OCI-LY1 (cell line): ENCODE data around the gene CRYAB.

ENCODE experiments used
- H2AFZ ChIP-seq: fragments of 200-600 bp; sonication (generic), shearing (Covaris generic); 2 replicates; pipeline ENCODE4 v1.6.0; 2014; ENCODE audit warnings: antibody characterized with exemption, mild to moderate bottlenecking, low read length
- H3F3A ChIP-seq: fragments of 200-600 bp; sonication (generic), shearing (Covaris generic); 2 replicates; pipeline ENCODE4 v1.6.0; 2014; ENCODE audit warnings: mild to moderate bottlenecking, antibody characterized with exemption, low read length, moderate library complexity; ENCODE audit not compliant: insufficient read depth
- H3K27ac ChIP-seq: fragments of 200-600 bp; sonication (generic); 2 replicates; pipeline ENCODE4 v1.5.1; 2014; ENCODE audit warnings: low read length, mixed run types, mild to moderate bottlenecking, low read depth; ENCODE audit not compliant: poor library complexity, severe bottlenecking
- H3K27me3 ChIP-seq: fragments of 200-600 bp; sonication (generic); 2 replicates; pipeline ENCODE4 v1.6.0; 2014; ENCODE audit warnings: antibody characterized with exemption, mild to moderate bottlenecking, low read length, moderate library complexity; ENCODE audit not compliant: insufficient read depth
- H3K36me3 ChIP-seq: fragments of 200-600 bp; sonication (generic); 2 replicates; pipeline ENCODE4 v1.6.1; 2014; ENCODE audit warnings: mild to moderate bottlenecking, antibody characterized with exemption, low read length, moderate library complexity, mixed read lengths; ENCODE audit not compliant: insufficient read depth
- H3K4me1 ChIP-seq: fragments of 200-600 bp; sonication (generic); 2 replicates; pipeline ENCODE4 v1.5.1; 2014; ENCODE audit warnings: mild to moderate bottlenecking, low read length, moderate library complexity; ENCODE audit not compliant: insufficient read depth, severe bottlenecking
- H3K4me2 ChIP-seq: fragments of 200-600 bp; sonication (generic), shearing (Covaris generic); 2 replicates; pipeline ENCODE4 v1.6.1; 2014; ENCODE audit warnings: low read length
- H3K4me3 ChIP-seq: fragments of 200-600 bp; sonication (generic); 2 replicates; pipeline ENCODE4 v1.5.1; 2014; ENCODE audit warnings: low read length, low read depth, mild to moderate bottlenecking, mixed read lengths; ENCODE audit not compliant: poor library complexity, severe bottlenecking
- H3K79me2 ChIP-seq: fragments of 200-600 bp; shearing (Covaris generic); 2 replicates; pipeline ENCODE4 v1.6.1; 2016; ENCODE audit warnings: mixed run types, low read length, mixed read lengths; ENCODE audit not compliant: insufficient read depth
- H3K9ac ChIP-seq: fragments of 200-600 bp; sonication (generic), shearing (Covaris generic); 2 replicates; pipeline ENCODE4 v1.6.1; 2014; ENCODE audit warnings: mild to moderate bottlenecking, low read length, mixed read lengths
- H3K9me2 ChIP-seq: fragments of 200-600 bp; sonication (generic), shearing (Covaris generic); 2 replicates; pipeline ENCODE4 v1.6.1; 2014; ENCODE audit warnings: low read depth, mild to moderate bottlenecking, low read length, mixed read lengths
- H3K9me3 ChIP-seq: fragments of 200-600 bp; shearing (Covaris generic); 2 replicates; pipeline ENCODE4 v1.6.1; 2014; ENCODE audit warnings: low read length, mixed read lengths
- H4K20me1 ChIP-seq: fragments of 200-600 bp; sonication (generic), shearing (Covaris generic); 2 replicates; pipeline ENCODE4 v1.6.0; 2016; ENCODE audit warnings: mild to moderate bottlenecking, low read length; ENCODE audit not compliant: insufficient read depth
- EZH2 ChIP-seq: fragments of 200-600 bp; sonication (generic), shearing (Covaris generic); IDR thresholded peaks from 2 replicates; pipeline ENCODE4 v1.8.0; 2017; ENCODE audit warnings: borderline replicate concordance, mixed run types, mild to moderate bottlenecking, antibody characterized with exemption, low read length, moderate library complexity, mixed read lengths
- TF ChIP-seq, protein P1 (sequence below): fragments of 200-600 bp; sonication (generic), shearing (Covaris generic); IDR thresholded peaks from 2 replicates; pipeline ENCODE4 v1.5.1; 2017; ENCODE audit warnings: mild to moderate bottlenecking, antibody characterized with exemption, low read length, moderate library complexity, mixed read lengths

The CRYAB gene

DNA sequence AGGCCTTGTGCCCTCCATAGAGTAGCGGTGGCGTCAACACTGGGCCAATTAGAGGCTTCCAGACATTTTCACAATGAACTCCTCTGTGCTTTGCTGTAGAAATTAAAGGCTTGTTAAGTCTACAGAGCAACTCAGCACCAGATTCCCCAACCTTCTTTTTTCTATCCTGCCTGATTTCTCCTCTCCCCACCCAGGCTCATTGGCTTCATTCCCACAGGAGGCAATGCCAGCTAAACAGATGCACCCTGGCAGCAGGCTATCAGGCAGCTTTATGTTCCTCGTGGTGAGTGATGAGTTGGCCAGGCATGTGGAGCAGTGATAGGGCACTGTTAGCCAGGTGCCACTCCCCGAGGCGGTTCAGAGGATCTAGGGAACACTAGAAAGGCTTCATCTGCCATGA lies 30.4 kb upstream of the CRYAB start:
- Histone ChIP-seq H2AFZ (no peak overlapping the region), H3F3A (no peaks in the 10 kb centered on the region), H3K9me3 (no peaks in the 10 kb centered on the region), H3K4me1 (peaks cover 28% of the 10 kb centered on the region), H3K4me3 (no peak overlapping the region), H3K9me2 (no peaks in the 10 kb centered on the region), H3K9ac (no peak overlapping the region), H3K4me2 (no peak overlapping the region), H3K79me2 (no peaks in the 10 kb centered on the region), H4K20me1 (no peaks in the 10 kb centered on the region), H3K36me3 (no peaks in the 10 kb centered on the region), H3K27me3 (no peaks in the 10 kb centered on the region), H3K27ac (no peak overlapping the region)
- TF ChIP-seq, protein P1, sequence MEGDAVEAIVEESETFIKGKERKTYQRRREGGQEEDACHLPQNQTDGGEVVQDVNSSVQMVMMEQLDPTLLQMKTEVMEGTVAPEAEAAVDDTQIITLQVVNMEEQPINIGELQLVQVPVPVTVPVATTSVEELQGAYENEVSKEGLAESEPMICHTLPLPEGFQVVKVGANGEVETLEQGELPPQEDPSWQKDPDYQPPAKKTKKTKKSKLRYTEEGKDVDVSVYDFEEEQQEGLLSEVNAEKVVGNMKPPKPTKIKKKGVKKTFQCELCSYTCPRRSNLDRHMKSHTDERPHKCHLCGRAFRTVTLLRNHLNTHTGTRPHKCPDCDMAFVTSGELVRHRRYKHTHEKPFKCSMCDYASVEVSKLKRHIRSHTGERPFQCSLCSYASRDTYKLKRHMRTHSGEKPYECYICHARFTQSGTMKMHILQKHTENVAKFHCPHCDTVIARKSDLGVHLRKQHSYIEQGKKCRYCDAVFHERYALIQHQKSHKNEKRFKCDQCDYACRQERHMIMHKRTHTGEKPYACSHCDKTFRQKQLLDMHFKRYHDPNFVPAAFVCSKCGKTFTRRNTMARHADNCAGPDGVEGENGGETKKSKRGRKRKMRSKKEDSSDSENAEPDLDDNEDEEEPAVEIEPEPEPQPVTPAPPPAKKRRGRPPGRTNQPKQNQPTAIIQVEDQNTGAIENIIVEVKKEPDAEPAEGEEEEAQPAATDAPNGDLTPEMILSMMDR = no peak
- no peak for TF ChIP-seq EZH2

DNA sequence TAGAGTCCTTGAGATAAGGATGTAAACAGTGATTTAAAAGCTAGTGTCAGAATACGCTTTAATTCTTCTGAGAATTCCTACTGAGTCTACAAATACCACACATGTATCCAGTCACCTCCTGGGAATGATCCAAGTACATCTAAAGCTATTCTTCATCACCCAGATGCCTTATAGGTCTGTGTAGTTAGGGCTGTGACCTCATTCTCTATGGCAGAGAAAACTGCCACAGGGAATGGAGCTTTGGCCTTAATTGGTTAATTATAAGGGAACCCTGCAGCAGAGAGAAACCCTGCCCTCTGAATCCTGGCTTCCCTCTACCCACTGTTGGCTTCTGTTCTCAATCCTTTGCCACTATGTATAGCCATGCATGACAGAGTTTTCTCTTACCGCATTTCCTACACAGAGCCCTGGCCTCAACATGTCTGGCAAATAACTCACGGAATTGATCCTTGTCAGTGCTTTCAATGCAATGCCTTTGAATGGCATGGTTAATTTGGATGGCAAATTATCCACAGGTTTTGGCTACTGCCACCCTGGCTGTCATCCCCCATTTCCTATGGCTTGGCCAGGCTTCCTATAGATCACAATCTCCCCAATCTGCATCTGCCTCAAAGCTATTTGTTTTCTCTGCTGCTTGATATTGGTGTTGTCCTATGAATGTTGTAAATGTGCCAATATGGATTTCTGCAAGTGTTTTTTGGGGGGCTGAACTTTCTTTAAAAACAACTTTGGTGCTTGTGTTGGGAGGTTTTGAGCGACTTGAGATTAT lies 28.4 kb upstream of the CRYAB start:
- Histone ChIP-seq H3K9me3 (no peaks in the 10 kb centered on the region), H3K4me3 (no peak overlapping the region), H3F3A (no peaks in the 10 kb centered on the region), H2AFZ (no peak overlapping the region), H4K20me1 (no peaks in the 10 kb centered on the region), H3K27ac (no peak overlapping the region), H3K4me2 (no peak overlapping the region), H3K27me3 (no peaks in the 10 kb centered on the region), H3K4me1 (peaks cover 45% of the 10 kb centered on the region), H3K9ac (no peak overlapping the region), H3K79me2 (no peaks in the 10 kb centered on the region), H3K9me2 (no peaks in the 10 kb centered on the region), H3K36me3 (no peaks in the 10 kb centered on the region)
- no peak for TF ChIP-seq EZH2
- TF ChIP-seq, protein P1 = no peak

DNA sequence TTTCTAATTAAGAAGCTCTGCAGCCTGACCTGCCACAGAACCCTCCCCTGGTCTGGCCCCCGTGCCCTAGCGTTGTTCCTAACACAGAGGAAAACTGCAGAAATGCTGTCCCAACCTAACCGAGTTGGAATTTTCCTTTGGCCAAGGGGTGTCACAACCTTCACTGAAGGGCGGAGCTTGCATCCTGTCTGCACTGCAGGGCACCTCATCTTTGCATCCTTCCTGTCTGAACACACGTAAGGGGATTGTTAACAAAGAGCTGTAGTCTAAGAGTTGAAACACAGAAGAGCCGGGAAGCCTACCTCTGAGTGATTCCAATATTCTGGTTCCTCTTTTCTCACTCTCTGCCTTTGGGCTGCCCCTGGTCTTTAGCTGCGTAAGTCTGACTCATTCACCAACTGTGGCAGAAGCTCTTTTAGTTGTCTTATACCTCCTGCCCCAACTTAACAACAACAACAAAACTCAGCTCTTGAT lies 27.2 kb upstream of the CRYAB start:
- Histone ChIP-seq H4K20me1 (no peaks in the 10 kb centered on the region), H3K9me2 (no peaks in the 10 kb centered on the region), H3K4me1 (peaks cover 46% of the 10 kb centered on the region), H3K9me3 (no peaks in the 10 kb centered on the region), H3K9ac (peak overlapping the region; percentile 2; the same call in 1 of the 2 replicates), H3K4me2 (peak overlapping the region; percentile 91), H3F3A (no peaks in the 10 kb centered on the region), H3K27ac (peak overlapping the region; percentile 57), H3K27me3 (no peaks in the 10 kb centered on the region), H3K4me3 (peak overlapping the region; percentile 72), H2AFZ (no peak overlapping the region), H3K79me2 (no peaks in the 10 kb centered on the region), H3K36me3 (no peaks in the 10 kb centered on the region)
- TF ChIP-seq, protein P1 = no peak
- TF ChIP-seq EZH2 = no peak
